Cardiac septum (tissue), 1 donor: ENCODE data around the gene TENT4A. TPM values are rescaled to one million over a fixed set of nuclear protein-coding genes. Genes with fewer than 3 reads are reported as not detected.
"Not testable (repeated sequence)": the region's sequence is repeated elsewhere in the genome, so short reads cannot be mapped to it uniquely, and the experiment has no call there.

Experiments used
- DNase-seq: peaks from one replicate; pipeline ENCODE4 v3.0.0-alpha.2; 2020; ENCODE audit warnings: low spot score
- intact Hi-C: fragments of 100-400 bp; cut with DNase I; formaldehyde crosslinking; loops from one replicate; pipeline ENCODE4 v1.14.0; 2022
- long read RNA-seq: library from polyadenylated mRNA; unstranded; transcript quantifications from one replicate; pipeline ENCODE4 v2.0.0, GENCODE V29; 2021
- total RNA-seq: library from RNA; stranded (reverse); fragmentation: NEBNext Ultra II Directional; extraction: Animal tissue kit (Norgen Biotek cat#: 25700); gene quantifications from one replicate; pipeline ENCODE4 v1.2.1, GENCODE V29; 2021
- donor health status: DM: no; HTN: no; CAD: no.

TENT4A gene
- total RNA-seq: 18.4 TPM
- long read RNA-seq, full-length matches to known transcripts: 9 of 28 reads
- long read RNA-seq, partial matches to known transcripts: 2 of 28 reads
- long read RNA-seq, other reads (novel, unspliced or antisense): 17 of 28 reads

DNA sequence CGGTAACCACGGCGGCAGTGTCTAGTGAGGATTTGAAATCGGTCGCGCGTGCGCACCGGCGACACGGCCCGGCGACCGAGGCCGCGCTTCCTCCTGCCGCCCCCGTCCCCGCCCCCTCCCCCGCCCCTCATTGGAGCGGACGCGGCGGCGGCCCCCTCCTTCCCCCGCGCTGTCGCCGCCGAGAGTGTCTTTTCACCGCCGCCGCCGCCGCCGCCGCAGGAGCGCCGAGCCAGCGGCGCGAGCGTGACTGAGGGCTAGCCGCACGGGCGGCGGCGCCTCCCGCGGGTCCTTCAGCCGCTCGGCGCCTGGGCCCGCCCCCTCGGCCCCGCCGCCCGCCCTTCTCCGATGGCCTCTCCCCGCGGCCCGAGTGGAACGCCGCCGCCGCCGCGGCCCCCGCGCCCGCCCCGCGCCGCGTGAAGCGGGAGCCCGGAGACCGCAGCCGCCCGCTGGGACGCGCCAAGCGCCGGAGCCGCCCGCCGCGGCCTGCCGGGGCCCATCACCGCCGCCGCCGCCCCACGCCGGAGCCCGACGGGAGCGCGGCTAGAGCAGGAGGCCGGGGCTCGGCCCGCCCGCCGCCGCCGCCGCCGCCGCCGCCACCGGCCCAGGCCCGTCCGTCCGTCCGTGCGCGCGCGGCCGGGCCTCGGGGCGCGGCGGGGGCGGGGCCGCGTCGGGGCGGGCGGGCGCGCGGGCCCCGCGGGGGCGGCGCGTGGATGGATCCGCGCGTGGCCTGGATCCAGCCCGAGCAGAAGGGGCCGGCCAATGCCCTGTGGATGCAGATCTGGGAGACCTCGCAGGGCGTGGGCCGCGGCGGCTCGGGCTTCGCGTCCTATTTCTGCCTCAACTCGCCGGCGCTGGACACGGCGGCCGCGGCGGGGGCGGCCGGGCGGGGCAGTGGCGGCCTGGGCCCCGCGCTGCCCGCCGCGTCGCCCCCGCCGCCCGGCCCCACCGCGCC, at the start of gene TENT4A:
TENT4A (plus strand) TSS at position 159 of the 952 bp plus-strand sequence; CDS start at position 711, 552 bp downstream.
- intact Hi-C loops: loop anchor here (5.0 kb wide), 1 partner anchor 256 kb away; no protein-coding TSS in a partner anchor
- no peak for DNase-seq

DNA sequence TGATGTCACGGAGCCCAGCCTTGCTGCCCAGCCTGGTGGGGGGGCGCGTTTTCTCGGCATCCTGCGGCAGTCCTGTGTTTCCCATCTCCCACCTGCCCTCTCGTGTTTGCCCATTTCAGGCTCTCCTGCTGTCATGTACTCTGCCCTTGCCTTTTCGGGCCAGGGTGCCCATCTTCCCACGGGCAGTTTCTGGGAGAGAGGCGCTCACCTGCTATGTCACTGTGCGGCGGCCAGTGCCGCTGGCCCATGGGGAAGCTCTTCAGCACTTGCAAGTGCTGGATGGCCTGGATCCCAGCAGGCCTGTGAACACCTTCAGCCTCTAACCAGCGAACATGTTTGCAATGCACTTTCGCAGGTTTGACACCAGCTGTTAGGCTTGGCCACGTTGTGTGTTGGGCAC, 46.5 kb upstream of the TENT4A start:
- intact Hi-C loops: no loop called here
- DNase-seq: no peak

DNA sequence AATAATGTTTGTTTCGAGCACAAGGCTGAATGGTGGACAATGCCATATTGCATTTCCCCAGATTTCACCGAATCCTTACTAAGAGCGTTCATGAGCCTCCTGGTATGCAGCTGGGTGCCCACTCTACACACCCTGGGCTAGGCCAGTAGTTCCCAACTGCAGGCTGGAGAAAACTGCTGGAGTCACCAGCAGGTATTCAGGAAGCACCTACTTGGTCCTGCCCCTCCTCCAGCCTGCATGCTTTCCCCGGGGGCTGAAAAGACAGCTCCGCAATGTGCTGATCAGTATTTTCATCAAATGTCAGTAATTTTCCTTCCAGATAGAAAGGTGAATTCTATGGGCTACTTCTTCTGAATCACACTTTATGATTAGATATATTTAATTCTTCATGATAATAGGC, 45.6 kb upstream of the TENT4A start:
- intact Hi-C loops: no loop called here
- DNase-seq: no peak

DNA sequence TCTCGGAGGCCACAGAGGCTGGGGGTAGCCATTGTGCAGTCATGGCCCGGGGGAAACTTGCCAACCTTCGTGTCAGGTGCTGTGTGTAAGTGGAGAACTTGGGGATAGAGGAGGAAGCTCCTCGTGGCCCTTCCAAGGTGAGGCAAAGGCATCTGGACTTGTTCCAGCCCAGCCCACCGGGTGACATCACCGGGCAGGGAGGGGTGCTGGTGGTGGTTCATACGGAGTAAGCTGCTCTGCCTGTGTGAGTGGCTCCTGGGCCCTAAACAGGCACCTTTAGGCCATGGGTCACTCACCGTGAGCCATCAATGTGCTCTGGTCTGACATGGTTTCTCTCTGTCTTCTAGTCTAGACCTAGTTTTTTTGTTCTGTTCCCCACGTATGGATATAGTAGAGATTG, 44.5 kb upstream of the TENT4A start:
- DNase-seq, intact Hi-C loops: not testable (repeated sequence)

DNA sequence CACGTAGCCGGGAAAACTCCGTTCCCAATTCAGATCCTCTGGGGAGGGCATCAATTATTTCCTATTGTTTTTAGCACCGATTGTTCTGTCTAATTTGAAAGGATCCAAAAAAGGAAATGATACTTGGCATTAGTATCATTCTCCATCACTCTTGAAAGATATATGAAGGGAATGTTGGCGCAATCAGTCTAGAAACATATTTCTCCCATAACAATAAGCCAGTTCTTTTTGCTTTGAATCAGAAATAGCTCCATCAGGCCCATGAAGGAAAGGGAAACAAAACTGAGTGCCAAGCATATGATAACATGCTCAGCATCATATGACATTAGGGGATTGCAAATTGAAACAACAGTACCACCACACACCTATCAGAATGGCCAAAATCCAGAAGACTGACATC, 40.2 kb upstream of the TENT4A start:
- intact Hi-C loops: no loop called here
- no peak for DNase-seq

DNA sequence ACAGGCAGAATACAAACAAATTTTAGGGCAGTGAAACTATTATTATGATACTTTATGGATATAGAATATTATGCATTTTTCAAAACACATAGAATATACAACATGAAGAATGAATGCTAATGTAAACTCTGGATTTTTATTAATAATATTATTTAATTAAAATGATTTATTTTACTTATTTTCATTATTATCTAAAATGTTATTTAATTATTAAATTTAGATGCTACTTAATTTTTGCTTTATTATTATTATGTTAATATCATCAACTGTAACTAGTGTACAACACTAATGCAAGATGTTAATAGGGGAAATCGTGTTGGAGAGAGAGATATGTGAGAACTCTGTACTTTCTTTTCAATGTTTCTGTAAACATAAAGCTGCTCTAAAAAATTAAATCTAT, 39.3 kb upstream of the TENT4A start:
- intact Hi-C loops: no loop called here

DNA sequence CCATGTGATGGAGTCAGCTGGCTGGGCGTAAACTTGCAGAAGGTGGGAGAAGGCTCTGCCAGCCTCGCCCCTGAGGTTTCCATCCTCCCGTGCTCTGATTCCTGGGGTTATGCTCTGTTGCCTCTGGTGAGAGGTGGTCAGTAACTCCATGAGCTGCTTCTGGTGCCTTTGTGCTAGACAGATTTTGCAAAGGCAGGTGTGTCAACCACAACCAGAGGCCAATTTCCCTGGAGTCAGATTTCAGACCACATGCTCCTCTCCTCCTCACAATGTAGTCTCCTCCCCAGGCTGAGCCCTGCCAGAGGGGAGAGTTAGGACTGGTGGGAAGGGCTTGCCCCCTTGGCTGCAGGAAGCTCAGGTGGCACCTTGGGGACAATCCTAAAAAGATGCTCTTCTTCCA, 38.8 kb upstream of the TENT4A start:
- intact Hi-C loops: no loop called here
- DNase-seq: no peak

More for the DNA sequence above, 39.3 kb upstream of the TENT4A start:
- no peak for DNase-seq

DNA sequence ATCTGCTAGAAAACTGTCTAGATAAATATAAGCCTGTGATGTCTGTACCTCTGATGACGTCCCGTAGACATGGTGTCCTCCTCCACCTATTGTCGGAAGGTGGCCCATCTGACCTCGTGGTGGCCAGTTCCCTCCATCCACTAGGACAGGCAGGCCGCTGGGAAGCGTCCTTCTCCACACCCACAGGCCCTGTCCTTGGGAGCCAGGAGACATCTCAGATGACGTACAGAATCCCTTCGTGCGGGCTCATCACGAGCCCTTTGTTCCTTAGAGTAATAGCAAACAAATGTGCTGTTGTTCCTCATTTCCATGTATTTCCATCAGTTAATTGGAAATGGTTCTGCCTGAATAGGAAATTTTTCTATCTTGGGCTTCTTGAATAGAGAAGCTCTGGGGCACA, 38.3 kb upstream of the TENT4A start:
- no peak for DNase-seq
- intact Hi-C loops: no loop called here

DNA sequence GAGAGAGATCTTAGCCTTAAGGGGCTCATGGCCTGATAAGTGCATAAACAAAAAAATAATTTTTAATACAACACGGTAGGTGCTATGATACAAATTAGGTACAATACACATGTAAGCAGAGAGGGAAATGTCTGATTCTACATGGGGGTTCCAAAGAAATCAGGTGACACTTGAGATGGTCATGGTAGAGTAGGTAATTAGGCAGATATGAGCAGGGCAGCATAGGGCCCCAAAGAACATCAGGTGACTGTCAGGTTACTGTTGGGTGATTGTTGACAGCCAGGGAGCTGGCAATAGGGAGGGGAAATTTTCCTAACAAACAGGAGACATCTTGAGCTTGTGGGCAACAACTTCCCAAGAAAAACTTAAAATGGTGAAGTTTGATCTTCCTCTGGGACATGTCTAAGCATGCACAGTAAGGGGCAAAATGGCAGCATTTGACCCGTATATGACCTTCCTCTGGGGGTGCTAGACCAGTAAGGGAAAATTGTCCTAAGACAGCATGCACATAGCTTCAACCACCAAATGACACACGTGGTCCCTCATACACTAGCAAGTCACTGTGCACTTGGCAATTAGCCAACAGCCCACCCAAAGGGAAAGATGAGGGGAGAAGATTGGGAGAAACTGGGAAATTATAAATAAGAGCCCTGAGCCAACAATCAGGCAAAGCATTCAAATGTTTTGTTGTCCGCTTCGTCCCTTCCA, 37.3 kb upstream of the TENT4A start:
- intact Hi-C loops: no loop called here
- no peak for DNase-seq

DNA sequence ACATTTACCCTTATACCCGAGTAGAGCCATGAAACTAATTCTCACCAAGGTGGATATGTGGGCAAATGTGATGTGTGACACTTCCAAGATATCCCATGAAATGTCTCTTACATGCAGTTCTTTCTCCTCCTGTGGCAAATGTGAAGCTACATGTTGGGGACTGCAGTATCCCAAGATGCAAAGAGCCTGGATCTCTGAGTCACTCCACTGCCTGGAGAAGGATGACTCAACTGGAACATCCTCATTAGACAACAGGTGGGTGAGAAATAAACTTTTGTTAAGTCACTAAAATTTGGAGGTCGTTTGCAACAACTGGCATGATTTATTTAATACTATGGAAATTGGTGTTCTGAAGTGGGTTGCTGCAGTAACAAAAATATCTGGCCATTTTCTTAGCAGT, 36.5 kb upstream of the TENT4A start:
- DNase-seq: no peak
- intact Hi-C loops: no loop called here

DNA sequence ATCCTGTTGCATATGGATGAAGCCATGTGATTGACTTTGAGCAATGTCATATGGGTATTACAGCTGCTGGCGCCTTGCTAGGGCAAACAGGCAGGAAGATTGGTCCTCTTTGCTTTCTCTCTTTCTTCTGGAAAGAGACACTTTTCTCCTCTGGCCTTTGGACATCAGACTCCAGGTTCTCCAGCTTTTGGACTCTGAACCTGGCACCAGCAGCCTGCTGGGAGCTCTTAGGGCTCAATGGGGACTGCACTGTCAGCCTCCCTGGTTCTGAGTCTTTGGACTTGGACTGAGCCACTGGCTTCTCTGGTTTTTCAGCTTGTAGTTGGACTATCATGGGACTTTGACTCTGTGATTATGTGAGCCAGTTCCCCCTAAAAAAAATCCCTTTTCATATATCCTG, 34.8 kb upstream of the TENT4A start:
- intact Hi-C loops: no loop called here
- no peak for DNase-seq

DNA sequence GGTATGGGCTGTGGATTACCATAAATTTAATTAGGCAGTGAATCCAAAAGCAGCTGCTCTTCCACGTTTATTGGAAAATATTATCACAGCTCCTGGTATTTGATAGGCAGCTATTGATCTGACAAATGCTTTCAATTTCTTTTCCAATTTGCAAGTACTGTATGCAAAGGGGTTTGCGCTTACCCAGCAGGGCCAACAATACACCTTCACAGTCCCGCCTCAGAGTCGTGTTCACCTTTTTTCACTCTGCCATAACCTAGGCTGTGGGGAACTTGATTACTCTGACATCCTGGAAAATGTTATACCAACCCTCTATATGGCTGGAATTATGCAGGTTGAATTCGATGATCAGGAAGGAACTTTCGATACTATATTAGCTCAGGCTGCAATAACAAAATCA, 32.3 kb upstream of the TENT4A start:
- no peak for DNase-seq
- intact Hi-C loops: no loop called here

DNA sequence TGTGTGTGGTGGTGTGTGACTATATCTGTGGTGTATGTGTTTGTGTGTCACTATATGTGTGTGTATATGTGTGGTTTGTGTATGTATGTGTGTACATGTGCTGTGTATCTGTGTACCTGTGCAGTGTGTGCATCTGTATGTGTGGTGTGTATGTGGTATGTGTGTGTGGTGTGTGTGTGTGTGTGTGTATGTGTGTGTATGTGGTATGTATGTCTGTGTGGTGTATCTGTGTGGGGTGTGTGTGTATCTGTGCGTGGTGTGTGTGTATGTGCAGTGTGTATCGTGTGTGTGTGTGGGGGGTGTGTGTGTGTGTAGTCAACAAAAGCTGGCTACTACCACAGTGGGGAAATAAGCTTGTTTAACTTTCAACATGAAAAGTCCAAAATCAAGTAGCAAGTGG, 31.6 kb upstream of the TENT4A start:
- DNase-seq: no peak

DNA sequence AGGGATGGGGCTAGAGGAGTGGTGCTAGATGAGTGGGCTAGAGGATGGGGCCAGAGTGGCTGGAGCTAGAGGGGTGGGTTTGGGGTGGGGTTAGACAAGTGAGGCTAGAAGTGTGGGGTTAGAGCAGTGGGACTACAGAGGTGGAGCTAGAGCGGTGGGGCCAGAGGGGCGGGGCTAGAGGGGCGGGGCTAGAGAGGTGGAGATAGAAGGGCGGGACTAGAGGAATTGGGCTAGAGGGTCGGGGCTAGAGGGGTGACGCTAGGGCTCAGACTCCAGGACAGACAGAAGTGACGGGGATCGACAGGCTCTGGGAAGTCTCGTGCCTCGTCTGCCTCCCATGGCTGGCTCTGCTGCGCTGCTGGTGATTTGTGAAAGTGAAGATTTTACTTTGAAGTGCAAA, 31.0 kb upstream of the TENT4A start:
- intact Hi-C loops: no loop called here
- DNase-seq: no peak

More for the DNA sequence above, 31.6 kb upstream of the TENT4A start:
- intact Hi-C loops: no loop called here

DNA sequence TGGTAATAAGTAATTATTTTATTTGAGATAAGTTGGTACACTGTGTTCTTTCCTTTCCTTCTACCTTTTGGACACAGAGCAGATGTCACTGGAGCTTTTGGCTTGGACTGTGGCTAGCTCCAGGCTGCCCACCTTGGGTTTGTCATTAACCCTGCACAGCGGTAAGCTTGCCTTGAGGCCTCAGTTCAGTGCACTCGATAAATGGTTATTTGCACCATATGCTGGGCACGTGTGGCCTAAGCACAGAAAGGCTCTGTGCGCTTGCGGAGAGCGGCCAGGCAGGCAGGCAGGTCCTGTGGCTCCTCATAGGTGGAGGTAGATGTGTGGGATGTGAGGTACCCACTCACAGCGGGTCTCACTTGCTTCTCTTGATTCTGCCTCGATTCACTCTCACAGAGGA, 30.0 kb upstream of the TENT4A start:
- no peak for DNase-seq
- intact Hi-C loops: no loop called here

DNA sequence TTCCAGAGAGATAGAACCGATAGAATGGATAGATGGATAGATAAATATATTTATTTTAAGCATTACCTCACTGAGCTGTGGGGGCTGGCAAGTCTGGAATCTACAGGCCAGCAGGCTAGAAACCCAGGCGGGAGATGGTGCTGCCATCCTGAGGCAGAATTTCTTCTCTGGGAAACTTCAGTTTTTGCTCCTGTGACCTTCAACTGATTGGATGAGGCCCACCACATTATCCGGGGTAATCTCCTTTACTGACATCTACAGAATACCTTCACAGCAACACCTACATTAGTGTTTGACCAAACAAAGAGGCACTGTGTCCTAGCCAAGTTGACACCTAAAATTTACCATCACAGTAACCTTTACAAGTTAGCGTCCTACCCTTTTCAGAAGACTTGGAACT, 29.2 kb upstream of the TENT4A start:
- intact Hi-C loops: no loop called here
- no peak for DNase-seq

DNA sequence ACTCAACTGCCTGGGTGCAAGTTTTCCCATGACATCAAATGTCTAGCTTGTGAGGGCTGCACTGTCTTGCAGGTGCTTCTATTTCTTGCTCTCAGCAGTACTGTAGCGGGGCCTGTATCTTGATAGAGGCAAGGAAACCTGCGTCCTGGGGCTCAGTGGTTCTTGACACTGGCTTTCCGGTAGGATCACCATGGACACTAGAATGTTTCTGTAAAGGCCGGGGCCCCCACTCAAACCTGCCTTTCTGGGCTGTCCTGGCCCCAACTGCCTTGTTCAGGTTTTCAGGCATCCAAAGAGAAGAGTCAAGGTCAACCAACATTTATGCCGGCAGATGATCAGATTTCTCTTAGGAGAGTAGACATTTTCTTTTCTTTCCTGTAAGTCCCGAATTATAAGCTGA, 26.7 kb upstream of the TENT4A start:
- no peak for DNase-seq
- intact Hi-C loops: no loop called here

DNA sequence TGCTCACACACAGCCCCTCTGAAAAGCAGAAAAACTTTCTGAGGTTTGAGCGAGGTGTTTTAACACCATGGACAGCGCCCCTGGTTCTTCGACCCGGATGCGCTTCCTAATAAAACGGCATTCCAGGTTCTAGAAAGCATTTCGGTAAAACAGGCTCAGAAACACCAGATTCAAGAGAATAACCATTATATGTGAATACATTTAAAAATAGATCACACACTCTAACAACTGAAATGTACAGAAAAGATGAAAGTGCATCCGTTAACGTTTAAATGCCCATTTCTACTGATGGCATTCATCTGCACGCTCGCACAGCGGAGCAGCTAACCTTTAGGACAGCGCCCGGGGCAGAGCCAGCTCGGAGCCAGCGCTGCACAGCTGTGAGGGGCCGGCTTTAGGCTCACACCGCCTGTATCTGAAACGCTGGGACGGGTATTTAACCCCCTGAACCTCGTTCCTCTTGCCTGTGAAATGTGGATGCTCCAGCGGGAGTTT, 26.3 kb upstream of the TENT4A start:
- DNase-seq: no peak
- intact Hi-C loops: no loop called here

DNA sequence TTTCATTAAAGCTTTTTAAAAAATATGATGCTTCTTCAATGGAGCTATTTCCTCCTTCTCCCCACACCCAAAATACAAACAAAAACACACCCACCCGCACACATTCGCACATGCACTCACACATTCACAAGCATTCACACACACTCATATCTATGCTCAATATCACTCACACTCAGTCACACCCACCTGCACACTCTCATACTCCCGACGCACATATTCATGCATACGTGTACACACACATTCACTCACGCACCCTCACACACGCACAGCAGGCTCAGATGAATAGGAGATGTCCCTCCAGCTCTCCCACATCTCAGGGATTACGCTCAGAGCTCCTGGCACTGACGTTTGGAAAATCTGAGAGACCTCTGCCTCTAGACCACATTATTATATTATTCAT, 25.7 kb upstream of the TENT4A start:
- intact Hi-C loops: no loop called here
- no peak for DNase-seq

DNA sequence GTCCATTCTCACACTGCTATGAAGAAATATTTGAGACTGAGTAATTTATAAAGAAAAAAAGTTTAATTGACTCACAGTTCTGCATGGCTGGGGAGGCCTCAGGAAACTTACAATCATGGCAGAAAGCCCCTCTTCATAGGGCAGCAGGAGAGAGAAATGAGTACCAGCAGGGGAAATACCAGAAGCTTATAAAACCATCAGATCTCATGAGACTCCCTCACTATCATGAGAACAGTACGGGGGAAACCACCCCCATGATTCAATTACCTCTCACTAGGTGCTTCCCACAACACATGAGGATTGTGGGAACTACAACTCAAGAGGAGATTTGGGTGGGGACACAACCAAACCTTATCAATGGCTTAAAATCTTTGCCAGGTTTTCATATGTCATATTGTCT, 20.3 kb upstream of the TENT4A start:
- intact Hi-C loops: loop anchor here (10.0 kb wide), 1 partner anchor 62 kb away; no protein-coding TSS in a partner anchor
- no peak for DNase-seq
